DLD1 (cell line): Measurements from ENCODE around the gene MAP2.

Experiments used
- in situ Hi-C: cut with HindIII; loops from 2 replicates; pipeline ENCODE4 v1.10.0; 2017; ENCODE audit warnings: low sequenced_read_pairs

Gene MAP2

GRCh38 chr2:209640358-209640757 is 216.5 kb downstream of the MAP2 start:
- in situ Hi-C loops, result no loop called here

GRCh38 chr2:209642146-209642820 is 218.4 kb downstream of the MAP2 start:
- in situ Hi-C loops, result no loop called here

GRCh38 chr2:209644842-209645241 is 221.0 kb downstream of the MAP2 start:
- in situ Hi-C loops, result no loop called here

- in situ Hi-C loops, result no loop called here
Measured at GRCh38 chr2:209648714-209649113, 224.9 kb downstream of the MAP2 start.

GRCh38 chr2:209653134-209653533 is 229.3 kb downstream of the MAP2 start:
- in situ Hi-C loops, result no loop called here

- in situ Hi-C loops, result no loop called here
Measured at GRCh38 chr2:209661286-209661894, 237.5 kb downstream of the MAP2 start.

- in situ Hi-C loops, result no loop called here
Measured at GRCh38 chr2:209662021-209662420, 238.2 kb downstream of the MAP2 start.

GRCh38 chr2:209663139-209663538 is 239.3 kb downstream of the MAP2 start:
- in situ Hi-C loops, result no loop called here

- in situ Hi-C loops, result no loop called here
Measured at GRCh38 chr2:209663656-209664055, 239.8 kb downstream of the MAP2 start.

- in situ Hi-C loops, result no loop called here
Measured at GRCh38 chr2:209666296-209666695, 242.4 kb downstream of the MAP2 start.

GRCh38 chr2:209671020-209671680 is 247.3 kb downstream of the MAP2 start:
- in situ Hi-C loops, result no loop called here

GRCh38 chr2:209673811-209674210 is 250.0 kb downstream of the MAP2 start:
- in situ Hi-C loops, result no loop called here

- in situ Hi-C loops, result no loop called here
Measured at GRCh38 chr2:209680596-209680995, 256.7 kb downstream of the MAP2 start.

- in situ Hi-C loops, result no loop called here
Measured at GRCh38 chr2:209681201-209681735, 257.4 kb downstream of the MAP2 start.

GRCh38 chr2:209682646-209683045 is 258.8 kb downstream of the MAP2 start:
- in situ Hi-C loops, result no loop called here

- in situ Hi-C loops, result no loop called here
Measured at GRCh38 chr2:209685340-209685739, 261.5 kb downstream of the MAP2 start.

GRCh38 chr2:209685963-209686362 is 262.1 kb downstream of the MAP2 start:
- in situ Hi-C loops, result no loop called here

- in situ Hi-C loops, result no loop called here
Measured at GRCh38 chr2:209686448-209686847, 262.6 kb downstream of the MAP2 start.

- in situ Hi-C loops, result no loop called here
Measured at GRCh38 chr2:209687323-209687969, 263.6 kb downstream of the MAP2 start.

- in situ Hi-C loops, result no loop called here
Measured at GRCh38 chr2:209688385-209688784, 264.5 kb downstream of the MAP2 start.

- in situ Hi-C loops, result no loop called here
Measured at GRCh38 chr2:209690029-209690754, 266.3 kb downstream of the MAP2 start.
